Transverse colon (tissue), 4 donors: Measurements from ENCODE around the gene UPP2.

Experiments used
- CTCF ChIP-seq, 5 experiments: fragments of 200-600 bp in 3 of 5; fragments of 450-650 bp in 2 of 5; sonication (generic) in 3 of 5; IDR thresholded peaks; 1 replicate in 2 of 5; 2 replicates in 3 of 5; pipeline ENCODE4 v1.5.1; 2016 to 2017; ENCODE audit warnings: antibody characterized with exemption in 5 of 5, inconsistent platforms in 3 of 5, mild to moderate bottlenecking in 2 of 5, moderate library complexity in 1 of 5
- EP300 ChIP-seq: sonication (generic); formaldehyde crosslinking; IDR thresholded peaks from one replicate; pipeline ENCODE4 v1.6.1; 2017; ENCODE audit warnings: antibody characterized with exemption, low read depth
- POLR2A ChIP-seq: fragments of 450-650 bp; IDR thresholded peaks from one replicate; pipeline ENCODE4 v1.6.1; 2016; ENCODE audit warnings: antibody characterized with exemption, mild to moderate bottlenecking, moderate library complexity
- POLR2AphosphoS5 ChIP-seq, 3 donors: sonication (generic); formaldehyde crosslinking; IDR thresholded peaks; one replicate each; pipeline ENCODE4 v1.6.1; 2016; ENCODE audit warnings: antibody characterized with exemption in 3 of 3

DNA sequence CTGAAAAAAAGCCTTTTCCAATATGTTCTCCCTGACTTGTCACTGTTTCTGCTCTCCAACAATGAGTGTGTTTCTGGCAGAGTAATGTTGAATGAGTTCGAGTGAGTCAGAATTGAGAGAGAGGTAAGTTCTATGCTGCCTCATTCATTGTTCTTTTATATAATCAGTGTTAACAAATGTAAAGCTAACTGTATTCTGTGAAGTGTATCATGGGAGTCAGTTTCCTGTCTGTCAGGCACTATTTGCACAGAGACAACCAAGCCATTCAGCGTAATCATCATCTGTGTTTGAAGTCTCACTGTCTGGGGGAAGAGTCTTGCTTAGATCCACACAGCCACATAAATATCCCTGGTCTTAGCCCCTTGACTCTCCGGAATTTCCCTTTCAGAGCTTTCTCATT, 22.0 kb upstream of the UPP2 start:
- TF ChIP-seq CTCF (IDR thresholded peaks at IDR 0.05) (no peak), EP300 (no peak), POLR2A (no peak), POLR2AphosphoS5 (IDR thresholded peaks at IDR 0.05) (no peak)
